Stimulated activated CD4-positive, alpha-beta T cell treated with anti-CD3 and anti-CD28 coated beads, Interleukin-4, amount 100 ng/mL, for 24 hours (primary cell): ENCODE data around the gene NOM1.

Experiments used
- DNase-seq: peaks from one replicate; pipeline ENCODE4 v3.0.0-alpha.2; 2020

Gene NOM1

GRCh38 chr7:156985101-156985992 is 35.8 kb downstream of the NOM1 start:
- DNase-seq, result no peak

DNA sequence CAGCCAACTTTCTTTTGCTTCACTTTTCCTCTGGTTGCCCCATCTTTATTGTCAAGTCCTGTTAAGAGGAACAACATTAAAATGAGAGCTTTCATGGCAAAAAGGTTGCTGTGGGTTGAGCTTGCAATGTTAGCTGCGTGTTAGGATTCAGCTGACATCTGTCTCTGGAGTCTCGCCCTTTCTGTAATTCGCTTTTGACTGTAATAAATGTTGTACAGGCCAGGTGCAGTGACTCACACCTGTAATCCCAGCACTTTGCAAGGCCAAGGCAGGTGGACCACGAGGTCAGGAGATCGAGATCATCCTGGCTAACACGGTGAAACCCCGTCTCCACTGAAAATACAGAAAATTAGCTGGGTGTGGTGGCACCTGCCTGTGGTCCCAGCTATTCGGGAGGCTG is 36.9 kb downstream of the NOM1 start:
- no peak for DNase-seq

DNA sequence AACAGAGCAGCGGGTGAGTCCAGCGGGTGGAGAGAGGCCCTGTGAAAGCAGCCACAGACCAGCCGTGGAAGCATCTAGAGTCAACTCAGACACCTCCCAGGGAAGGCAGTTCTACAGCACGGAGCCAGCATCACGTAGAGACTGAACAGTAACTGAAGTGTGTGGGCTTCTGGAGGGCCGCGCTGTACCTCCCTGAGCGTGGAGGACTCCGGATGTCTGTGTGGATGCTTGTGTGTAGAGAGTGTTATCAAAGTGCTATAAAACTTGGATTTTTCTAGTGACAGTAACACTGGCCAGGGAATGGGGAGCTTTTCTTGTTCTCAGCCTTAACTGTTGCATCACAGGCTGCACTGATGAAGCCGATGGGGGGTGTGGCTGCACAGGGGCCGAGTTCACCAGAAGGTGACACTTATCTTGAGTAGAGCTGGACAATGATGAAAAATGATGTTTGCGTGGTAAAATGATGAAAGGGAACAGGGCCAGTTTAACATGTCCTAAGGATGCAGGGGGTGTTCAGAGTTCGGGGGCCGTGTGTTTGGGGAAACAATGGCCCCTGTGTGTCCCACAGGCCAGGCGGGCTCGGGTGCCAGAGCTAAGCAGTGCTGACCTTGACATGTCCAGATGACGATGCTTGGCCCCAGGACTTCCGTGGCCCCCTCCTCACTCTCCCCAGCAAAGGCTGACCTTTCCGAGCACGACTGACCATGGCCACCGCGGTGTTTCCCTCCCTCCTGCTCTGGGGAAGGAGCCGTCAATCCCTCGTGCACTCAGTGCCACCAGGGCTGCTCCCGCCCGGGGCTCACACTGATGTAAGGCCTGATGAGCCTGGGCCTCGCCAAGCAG is 39.1 kb downstream of the NOM1 start:
- DNase-seq, result no peak

GRCh38 chr7:156989766-156990535 is 40.4 kb downstream of the NOM1 start:
- DNase-seq, result no peak

GRCh38 chr7:156993021-156993924 is 43.8 kb downstream of the NOM1 start:
- DNase-seq, result no peak

GRCh38 chr7:156993925-156994235 is 44.4 kb downstream of the NOM1 start:
- DNase-seq, result no peak

GRCh38 chr7:156994417-156994816 is 44.9 kb downstream of the NOM1 start:
- DNase-seq, result no peak

GRCh38 chr7:156998988-156999957 is 49.8 kb downstream of the NOM1 start:
- no peak for DNase-seq

GRCh38 chr7:156999958-157000726 is 50.6 kb downstream of the NOM1 start:
- no peak for DNase-seq

DNA sequence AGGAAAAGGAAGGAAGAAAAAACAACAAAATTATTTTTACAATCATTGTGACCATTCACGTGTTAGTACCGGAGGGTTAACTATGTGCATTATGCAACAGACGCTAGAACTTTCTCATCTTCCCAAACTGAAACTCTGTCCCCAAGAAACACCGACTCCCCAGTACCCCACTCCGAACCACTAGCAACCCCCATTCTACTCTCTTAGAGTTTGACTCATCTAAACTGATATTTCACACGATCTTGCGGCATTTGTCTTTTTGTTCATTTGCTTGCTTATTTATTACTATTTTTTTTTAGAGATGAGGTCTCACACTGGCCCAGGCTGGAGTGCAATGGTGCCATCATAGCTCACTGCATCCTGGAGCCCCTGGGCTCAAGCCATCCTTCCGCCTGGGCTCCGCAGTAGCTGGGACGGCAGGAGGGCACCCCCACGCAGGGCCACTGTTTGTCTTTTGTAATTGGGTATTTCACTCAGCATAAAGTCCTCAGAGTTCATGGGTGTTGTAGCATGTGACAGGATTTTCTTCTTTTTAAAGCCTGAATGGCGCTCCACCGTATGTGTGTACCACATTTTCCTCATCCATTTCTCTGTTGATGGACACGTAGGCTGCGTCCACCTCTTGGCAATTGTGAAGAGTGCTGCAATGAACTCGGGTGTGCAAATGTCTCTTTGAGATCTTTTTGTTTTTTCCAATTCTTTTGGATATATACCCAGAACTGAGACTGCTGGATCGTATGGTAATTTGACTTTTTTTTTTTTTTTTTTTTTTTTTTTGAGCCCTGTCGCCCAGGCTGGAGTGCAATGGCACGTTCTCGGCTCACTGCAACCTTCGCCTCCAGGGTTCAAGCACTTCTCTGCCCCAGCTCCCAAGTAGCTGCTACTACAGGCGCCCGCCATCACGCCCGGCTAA is 51.5 kb downstream of the NOM1 start:
- no peak for DNase-seq

GRCh38 chr7:157001920-157002818 is 52.7 kb downstream of the NOM1 start:
- DNase-seq, result no peak

DNA sequence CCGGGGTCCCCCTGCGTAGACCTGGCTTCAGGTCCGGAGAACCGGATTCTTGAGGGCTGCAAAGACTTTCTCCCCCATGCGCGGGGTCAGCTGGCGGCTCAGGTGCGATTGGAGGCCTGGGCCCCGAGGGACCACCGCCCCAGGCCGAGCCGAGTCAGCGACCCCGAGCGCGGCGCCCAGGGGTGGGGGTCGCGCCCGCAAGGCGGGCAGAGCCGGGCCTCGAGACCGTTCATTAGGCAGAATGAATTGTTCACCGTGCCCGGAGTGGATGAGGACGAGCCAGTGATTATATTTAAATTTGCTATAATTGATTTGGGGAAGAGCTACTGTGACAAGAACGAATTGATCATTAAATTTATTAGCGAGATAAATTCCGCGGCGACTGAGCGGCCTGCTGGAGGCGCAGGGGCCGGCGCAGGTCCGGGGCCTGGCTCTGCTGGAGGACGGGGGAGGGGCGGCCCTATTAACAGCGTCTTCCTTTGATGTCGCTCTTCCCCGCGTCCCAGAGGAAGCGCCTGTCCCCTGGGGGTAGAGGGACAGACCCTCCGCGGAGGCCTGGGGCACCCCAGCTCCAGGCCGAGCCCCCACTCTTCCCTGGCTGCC is 53.4 kb downstream of the NOM1 start:
- DNase-seq, result no peak

- no peak for DNase-seq
Measured at GRCh38 chr7:157003445-157003755, 53.9 kb downstream of the NOM1 start.

GRCh38 chr7:157003756-157004520 is 54.4 kb downstream of the NOM1 start:
- DNase-seq, result no peak

GRCh38 chr7:157004521-157005455 is 55.3 kb downstream of the NOM1 start:
- DNase-seq, result no peak
